H9 (cell line): ENCODE results near the gene IGLL5. TPM values are rescaled to one million over a fixed set of nuclear protein-coding genes. Genes with fewer than 3 reads are reported as not detected.
A peak's percentile ranks its signal among the peaks of the same experiment; 100 is the strongest.

ENCODE experiments used
- DNase-seq: peaks from one replicate; pipeline ENCODE4 v3.0.0-alpha.2; 2017
- H2AFZ ChIP-seq: one replicate; pipeline ENCODE4 v1.6.1; 2013; ENCODE audit warnings: mild to moderate bottlenecking, low read length, control low read depth, moderate library complexity
- H2AK5ac ChIP-seq: 2 replicates; pipeline ENCODE4 v1.6.1; 2013; ENCODE audit warnings: low read length, control low read depth, mixed read lengths; ENCODE audit not compliant: insufficient read length
- H2BK120ac ChIP-seq: one replicate; pipeline ENCODE4 v1.6.1; 2013; ENCODE audit warnings: low read depth, mild to moderate bottlenecking, low read length, control low read depth, inconsistent platforms; ENCODE audit not compliant: poor library complexity, severe bottlenecking
- H2BK12ac ChIP-seq: 2 replicates; pipeline ENCODE4 v1.6.1; 2013; ENCODE audit warnings: low read length, control low read depth, mixed read lengths, low read depth; ENCODE audit not compliant: insufficient read length
- H2BK15ac ChIP-seq: 2 replicates; pipeline ENCODE4 v1.6.1; 2013; ENCODE audit warnings: low read depth, low read length, control low read depth
- H2BK20ac ChIP-seq: one replicate; pipeline ENCODE4 v1.6.1; 2013; ENCODE audit warnings: low read depth, mild to moderate bottlenecking, low read length, control low read depth, inconsistent platforms; ENCODE audit not compliant: poor library complexity, severe bottlenecking
- H2BK5ac ChIP-seq: 2 replicates; pipeline ENCODE4 v1.6.1; 2013; ENCODE audit warnings: low read length, control low read depth, mixed read lengths; ENCODE audit not compliant: insufficient read length
- H3K14ac ChIP-seq: 2 replicates; pipeline ENCODE4 v1.6.1; 2013; ENCODE audit warnings: low read length, control low read depth; ENCODE audit not compliant: insufficient read depth
- H3K18ac ChIP-seq: 2 replicates; pipeline ENCODE4 v1.6.1; 2013; ENCODE audit warnings: low read depth, mild to moderate bottlenecking, mixed read lengths, low read length, control low read depth; ENCODE audit not compliant: insufficient read length
- H3K23ac ChIP-seq: 2 replicates; pipeline ENCODE4 v1.6.1; 2013; ENCODE audit warnings: low read length, control low read depth, mixed read lengths, low read depth; ENCODE audit not compliant: insufficient read length
- H3K23me2 ChIP-seq: 2 replicates; pipeline ENCODE4 v1.6.1; 2013; ENCODE audit warnings: low read depth, mild to moderate bottlenecking, mixed read lengths, low read length, control low read depth; ENCODE audit not compliant: insufficient read length, poor library complexity, severe bottlenecking
- H3K27ac ChIP-seq: 2 replicates; pipeline ENCODE4 v1.5.1; 2013; ENCODE audit warnings: low read length, control low read depth, mixed read lengths, low read depth; ENCODE audit not compliant: insufficient read length
- H3K27me3 ChIP-seq: 2 replicates; pipeline ENCODE4 v1.6.1; 2013; ENCODE audit warnings: low read length, control low read depth, inconsistent platforms; ENCODE audit not compliant: insufficient read depth
- H3K4ac ChIP-seq: 2 replicates; pipeline ENCODE4 v1.6.1; 2013; ENCODE audit warnings: low read depth, mild to moderate bottlenecking, control low read depth, inconsistent platforms, low read length, moderate library complexity
- H3K4me1 ChIP-seq: 2 replicates; pipeline ENCODE4 v1.6.1; 2013; ENCODE audit warnings: low read length, control low read depth, inconsistent platforms; ENCODE audit not compliant: insufficient read depth
- H3K4me2 ChIP-seq: 2 replicates; pipeline ENCODE4 v1.6.1; 2013; ENCODE audit warnings: low read length, control low read depth, mixed read lengths; ENCODE audit not compliant: insufficient read length, insufficient read depth
- H3K56ac ChIP-seq: 2 replicates; pipeline ENCODE4 v1.6.1; 2013; ENCODE audit warnings: low read depth, mild to moderate bottlenecking, mixed read lengths, low read length, control low read depth; ENCODE audit not compliant: insufficient read length
- H3K79me1 ChIP-seq: 2 replicates; pipeline ENCODE4 v1.6.1; 2013; ENCODE audit warnings: low read depth, mild to moderate bottlenecking, moderate library complexity, low read length, control low read depth, inconsistent platforms; ENCODE audit not compliant: insufficient read depth, poor library complexity, severe bottlenecking
- H3K79me2 ChIP-seq: 2 replicates; pipeline ENCODE4 v1.6.1; 2013; ENCODE audit warnings: low read length, control low read depth, inconsistent platforms; ENCODE audit not compliant: insufficient read depth
- H3K9ac ChIP-seq: 2 replicates; pipeline ENCODE4 v1.6.1; 2013; ENCODE audit warnings: low read length, control low read depth, mixed read lengths; ENCODE audit not compliant: insufficient read length; ENCODE audit errors: extremely low read depth
- H3K9me3 ChIP-seq: one replicate; pipeline ENCODE4 v1.6.1; 2013; ENCODE audit warnings: low read depth, low read length, inconsistent platforms; ENCODE audit not compliant: control insufficient read depth
- H3T11ph ChIP-seq: one replicate; pipeline ENCODE4 v1.6.1; 2013; ENCODE audit warnings: mild to moderate bottlenecking, low read length, control low read depth, inconsistent platforms
- H4K20me1 ChIP-seq: one replicate; pipeline ENCODE4 v1.6.1; 2013; ENCODE audit not compliant: control insufficient read depth, insufficient read length, insufficient read depth
- H4K5ac ChIP-seq: 2 replicates; pipeline ENCODE4 v1.6.1; 2013; ENCODE audit warnings: low read depth, mild to moderate bottlenecking, mixed read lengths, low read length, control low read depth; ENCODE audit not compliant: insufficient read length
- H4K8ac ChIP-seq: replicated peaks from 2 replicates; pipeline ENCODE4 v1.6.1; 2013; ENCODE audit warnings: low read length, control low read depth, mixed read lengths, low read depth; ENCODE audit not compliant: insufficient read length
- H4K91ac ChIP-seq: 2 replicates; pipeline ENCODE4 v1.6.1; 2013; ENCODE audit warnings: low read depth, mild to moderate bottlenecking, moderate library complexity, mixed read lengths, low read length, control low read depth; ENCODE audit not compliant: insufficient read length
- H3K27ac Mint-ChIP-seq, 3 experiments: 2 replicates in 2 of 3; 3 replicates in 1 of 3; pipeline ENCODE4 v1.8.0; 2020 to 2021; ENCODE audit warnings: mixed read lengths in 3 of 3, mild to moderate bottlenecking in 1 of 3, moderate library complexity in 1 of 3
- H3K27me3 Mint-ChIP-seq: 2 replicates; pipeline ENCODE4 v1.8.0; 2021; ENCODE audit warnings: low read depth, mild to moderate bottlenecking, moderate library complexity, mixed read lengths
- H3K36me3 Mint-ChIP-seq, 3 experiments: 2 replicates in 2 of 3; 3 replicates in 1 of 3; pipeline ENCODE4 v1.8.0; 2020 to 2021; ENCODE audit warnings: low read depth in 3 of 3, mixed read lengths in 3 of 3; ENCODE audit not compliant: insufficient read depth in 1 of 3
- H3K4me1 Mint-ChIP-seq, 2 experiments: 2 replicates each; pipeline ENCODE4 v1.8.0; 2020; ENCODE audit warnings: mixed read lengths in 2 of 2
- H3K4me3 Mint-ChIP-seq, 2 experiments: 2 replicates in 1 of 2; 3 replicates in 1 of 2; pipeline ENCODE4 v1.8.0; 2020 to 2021; ENCODE audit warnings: mild to moderate bottlenecking in 2 of 2, mixed read lengths in 2 of 2, moderate library complexity in 1 of 2
- H3K9me3 Mint-ChIP-seq, 2 experiments: 2 replicates in 1 of 2; 3 replicates in 1 of 2; pipeline ENCODE4 v1.8.0; 2020; ENCODE audit warnings: mild to moderate bottlenecking in 2 of 2, mixed read lengths in 2 of 2, moderate library complexity in 1 of 2
- WGBS: extraction: QIAGEN DNeasy Blood & Tissue Kit; methylation state at CpG from one replicate; pipeline ENCODE4 v1.1.7; 2013; ENCODE audit warnings: missing lambda C conversion rate, low lambda C conversion rate, mixed read lengths; ENCODE audit not compliant: insufficient read length; ENCODE audit errors: extremely low coverage; 5-methylcytosine and 5-hydroxymethylcytosine counted together
- total RNA-seq: library from RNA; stranded (reverse); gene quantifications from 2 replicates; pipeline ENCODE4 v1.2.1, GENCODE V29; 2021
- TF ChIP-seq, protein P1 (sequence below): fragments of 200-600 bp; sonication (generic); conservative IDR thresholded peaks from 3 replicates; pipeline ENCODE4 v1.8.0; 2021; ENCODE audit warnings: antibody characterized with exemption, mild to moderate bottlenecking

IGLL5 gene
- total RNA-seq, 1 experiment from 2014 or later, result not detected

DNA sequence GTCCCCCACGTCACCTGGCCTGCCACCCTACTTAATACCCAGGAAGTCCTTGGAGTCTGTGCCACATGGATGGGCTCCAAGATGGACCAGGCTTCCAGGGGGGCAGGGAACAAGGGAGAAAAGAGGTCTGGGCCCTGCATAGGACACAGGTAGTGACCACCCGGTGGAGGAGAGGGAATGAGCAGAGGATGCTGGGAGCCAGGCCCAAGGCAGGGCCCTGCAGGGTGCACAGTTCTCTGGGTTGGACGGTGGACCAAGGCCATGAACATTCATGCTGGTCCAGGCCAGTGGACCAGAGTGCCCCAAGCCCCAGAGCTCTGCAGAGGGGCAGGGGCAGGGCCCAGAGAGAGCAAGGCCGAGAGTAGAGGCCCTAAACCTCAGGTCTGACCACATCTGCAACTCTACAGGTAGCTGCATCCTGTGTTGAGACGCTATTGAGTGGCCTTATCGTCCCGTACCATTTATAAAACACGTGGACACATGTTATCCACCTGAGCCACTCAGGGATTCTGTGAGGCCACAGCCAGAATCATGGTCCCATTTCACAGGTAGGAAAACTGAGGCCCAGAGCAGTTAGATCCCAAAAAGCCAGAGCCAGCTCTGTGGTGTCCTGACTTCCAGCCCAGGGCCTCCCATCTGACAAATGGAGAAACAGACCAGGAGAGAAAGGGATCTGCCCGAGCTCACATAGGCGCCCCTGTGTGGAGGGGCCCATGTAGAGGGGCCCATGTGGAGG lies 46.4 kb downstream of the IGLL5 start:
- TF ChIP-seq, protein P1, sequence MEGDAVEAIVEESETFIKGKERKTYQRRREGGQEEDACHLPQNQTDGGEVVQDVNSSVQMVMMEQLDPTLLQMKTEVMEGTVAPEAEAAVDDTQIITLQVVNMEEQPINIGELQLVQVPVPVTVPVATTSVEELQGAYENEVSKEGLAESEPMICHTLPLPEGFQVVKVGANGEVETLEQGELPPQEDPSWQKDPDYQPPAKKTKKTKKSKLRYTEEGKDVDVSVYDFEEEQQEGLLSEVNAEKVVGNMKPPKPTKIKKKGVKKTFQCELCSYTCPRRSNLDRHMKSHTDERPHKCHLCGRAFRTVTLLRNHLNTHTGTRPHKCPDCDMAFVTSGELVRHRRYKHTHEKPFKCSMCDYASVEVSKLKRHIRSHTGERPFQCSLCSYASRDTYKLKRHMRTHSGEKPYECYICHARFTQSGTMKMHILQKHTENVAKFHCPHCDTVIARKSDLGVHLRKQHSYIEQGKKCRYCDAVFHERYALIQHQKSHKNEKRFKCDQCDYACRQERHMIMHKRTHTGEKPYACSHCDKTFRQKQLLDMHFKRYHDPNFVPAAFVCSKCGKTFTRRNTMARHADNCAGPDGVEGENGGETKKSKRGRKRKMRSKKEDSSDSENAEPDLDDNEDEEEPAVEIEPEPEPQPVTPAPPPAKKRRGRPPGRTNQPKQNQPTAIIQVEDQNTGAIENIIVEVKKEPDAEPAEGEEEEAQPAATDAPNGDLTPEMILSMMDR, result no peak
- no peaks in the 10 kb centered on the region for H3K79me1 ChIP-seq
- peaks cover 5% of the 10 kb centered on the region; the same call in 1 of the 2 replicates for H3K27me3 ChIP-seq
- H4K8ac ChIP-seq, result no peak overlapping the region
- H3K36me3 Mint-ChIP-seq, result no peaks in the 10 kb centered on the region; a peak in 1 of 7 replicates
- peaks cover 4 to 9% of the 10 kb centered on the region in 2 experiments; a peak in 3 of 4 replicates for H3K4me1 Mint-ChIP-seq
- H4K20me1 ChIP-seq, result no peaks in the 10 kb centered on the region
- H3K9me3 Mint-ChIP-seq, result no peaks in the 10 kb centered on the region
- H3K9ac ChIP-seq, result no peak overlapping the region
- no peak overlapping the region for H3K4me3 Mint-ChIP-seq
- no peak overlapping the region for H4K5ac ChIP-seq
- H3K4me1 ChIP-seq, result no peaks in the 10 kb centered on the region
- H3K27ac ChIP-seq, result no peak overlapping the region
- H2BK12ac ChIP-seq, result no peak overlapping the region
- no peak overlapping the region for H2AK5ac ChIP-seq
- no peak overlapping the region for H3T11ph ChIP-seq
- no peak overlapping the region for H3K4ac ChIP-seq
- H2BK20ac ChIP-seq, result no peak overlapping the region
- H3K9me3 ChIP-seq, result no peaks in the 10 kb centered on the region
- H3K79me2 ChIP-seq, result no peaks in the 10 kb centered on the region
- H3K18ac ChIP-seq, result no peak overlapping the region
- H3K4me2 ChIP-seq, result no peak overlapping the region
- no CpG with 5 or more reads among the region's 10 CpGs for WGBS
- no peak overlapping the region for H3K14ac ChIP-seq
- no peak overlapping the region for H2AFZ ChIP-seq
- no peak overlapping the region for H3K56ac ChIP-seq
- H3K27me3 Mint-ChIP-seq, result peaks cover 84% of the 10 kb centered on the region
- DNase-seq, result no peak
- H3K23me2 ChIP-seq, result no peaks in the 10 kb centered on the region
- no peak overlapping the region for H2BK15ac ChIP-seq
- H2BK120ac ChIP-seq, result no peak overlapping the region
- H3K27ac Mint-ChIP-seq, result peak overlapping the region in 1 of 3 experiments; percentile 44; a peak in 1 of 7 replicates
- H4K91ac ChIP-seq, result no peak overlapping the region
- H3K23ac ChIP-seq, result no peak overlapping the region
- no peak overlapping the region for H2BK5ac ChIP-seq
